HUES6 (cell line): ENCODE measurements around the gene CCNI2.
"Not testable (repeated sequence)": the region's sequence is repeated elsewhere in the genome, so short reads cannot be mapped to it uniquely, and the experiment has no call there.

ENCODE experiments used
- H3K27ac ChIP-seq: 2 replicates; pipeline ENCODE4 v1.7.0; 2013; ENCODE audit warnings: low read depth, mild to moderate bottlenecking, low read length, inconsistent platforms
- H3K27me3 ChIP-seq: 2 replicates; pipeline ENCODE4 v1.6.1; 2013; ENCODE audit warnings: low read length; ENCODE audit not compliant: control insufficient read depth, insufficient read depth
- H3K36me3 ChIP-seq: 2 replicates; pipeline ENCODE4 v1.6.1; 2013; ENCODE audit warnings: low read length; ENCODE audit not compliant: control insufficient read depth, insufficient read depth
- H3K4me1 ChIP-seq: 2 replicates; pipeline ENCODE4 v1.6.1; 2013; ENCODE audit warnings: low read length; ENCODE audit not compliant: control insufficient read depth, insufficient read depth
- H3K4me3 ChIP-seq: 2 replicates; pipeline ENCODE4 v1.5.1; 2013; ENCODE audit warnings: low read depth, low read length
- H3K9ac ChIP-seq: one replicate; pipeline ENCODE4 v1.6.1; 2013; ENCODE audit warnings: mild to moderate bottlenecking, low read length
- H3K9me3 ChIP-seq: 2 replicates; pipeline ENCODE4 v1.6.1; 2013; ENCODE audit warnings: low read depth, low read length; ENCODE audit not compliant: control insufficient read depth, insufficient read depth

CCNI2 gene

DNA sequence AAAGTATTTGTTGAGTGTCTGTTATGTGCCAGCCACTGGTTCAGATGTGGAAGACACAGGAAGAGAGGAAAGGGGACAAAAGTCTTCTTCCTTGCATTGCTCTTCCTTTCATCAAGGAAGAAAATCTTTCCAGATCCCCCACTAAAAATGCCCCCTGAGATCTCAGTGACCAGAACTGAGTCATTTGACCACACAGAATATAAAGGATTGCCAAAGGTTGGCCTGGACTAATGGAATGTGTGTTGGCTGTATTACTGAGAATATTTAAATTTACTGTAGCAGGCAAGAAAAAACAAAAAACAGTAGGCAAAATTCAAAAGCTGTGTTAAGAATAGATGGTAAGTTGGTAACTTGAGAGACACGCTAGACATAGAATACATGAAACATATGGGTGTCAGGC, 39.9 kb downstream of the CCNI2 start:
- Histone ChIP-seq H3K4me1 (peaks cover 5% of the 10 kb centered on the region; the same call in 1 of the 2 replicates), H3K4me3 (no peak overlapping the region), H3K27me3 (0 out of 2 replicates have a peak, but pooled peaks cover 3% of the 10 kb centered on the region), H3K9me3 (0 out of 2 replicates have a peak, but pooled peaks cover 2% of the 10 kb centered on the region), H3K9ac (no peak overlapping the region), H3K27ac (no peak overlapping the region), H3K36me3 (no peaks in the 10 kb centered on the region)

DNA sequence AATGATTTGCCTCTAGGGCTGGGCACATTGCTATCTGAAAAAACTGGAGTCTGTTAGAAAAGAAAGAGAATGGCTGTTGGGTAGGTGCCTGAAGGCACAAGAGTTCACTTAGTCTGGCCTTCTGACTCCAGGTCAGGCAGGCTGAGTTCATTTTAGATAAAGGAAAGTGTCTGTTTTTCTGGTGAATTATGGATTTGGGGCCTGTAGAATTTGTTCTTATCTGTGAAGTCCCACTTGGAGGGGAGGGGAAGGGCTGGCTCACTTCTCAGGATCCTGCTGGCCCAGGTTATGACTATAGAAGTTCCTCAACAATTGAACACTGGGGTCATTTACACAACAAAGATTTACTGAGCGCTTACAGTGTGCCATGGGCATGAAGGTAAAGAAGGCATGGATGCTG, 41.3 kb downstream of the CCNI2 start:
- Histone ChIP-seq H3K27ac (no peak overlapping the region), H3K36me3 (no peaks in the 10 kb centered on the region), H3K9ac (no peak overlapping the region), H3K9me3 (0 out of 2 replicates have a peak, but pooled peaks cover 2% of the 10 kb centered on the region), H3K27me3 (peaks cover 7% of the 10 kb centered on the region; the same call in 1 of the 2 replicates), H3K4me3 (no peak overlapping the region), H3K4me1 (peaks cover 3% of the 10 kb centered on the region; the same call in 1 of the 2 replicates)

DNA sequence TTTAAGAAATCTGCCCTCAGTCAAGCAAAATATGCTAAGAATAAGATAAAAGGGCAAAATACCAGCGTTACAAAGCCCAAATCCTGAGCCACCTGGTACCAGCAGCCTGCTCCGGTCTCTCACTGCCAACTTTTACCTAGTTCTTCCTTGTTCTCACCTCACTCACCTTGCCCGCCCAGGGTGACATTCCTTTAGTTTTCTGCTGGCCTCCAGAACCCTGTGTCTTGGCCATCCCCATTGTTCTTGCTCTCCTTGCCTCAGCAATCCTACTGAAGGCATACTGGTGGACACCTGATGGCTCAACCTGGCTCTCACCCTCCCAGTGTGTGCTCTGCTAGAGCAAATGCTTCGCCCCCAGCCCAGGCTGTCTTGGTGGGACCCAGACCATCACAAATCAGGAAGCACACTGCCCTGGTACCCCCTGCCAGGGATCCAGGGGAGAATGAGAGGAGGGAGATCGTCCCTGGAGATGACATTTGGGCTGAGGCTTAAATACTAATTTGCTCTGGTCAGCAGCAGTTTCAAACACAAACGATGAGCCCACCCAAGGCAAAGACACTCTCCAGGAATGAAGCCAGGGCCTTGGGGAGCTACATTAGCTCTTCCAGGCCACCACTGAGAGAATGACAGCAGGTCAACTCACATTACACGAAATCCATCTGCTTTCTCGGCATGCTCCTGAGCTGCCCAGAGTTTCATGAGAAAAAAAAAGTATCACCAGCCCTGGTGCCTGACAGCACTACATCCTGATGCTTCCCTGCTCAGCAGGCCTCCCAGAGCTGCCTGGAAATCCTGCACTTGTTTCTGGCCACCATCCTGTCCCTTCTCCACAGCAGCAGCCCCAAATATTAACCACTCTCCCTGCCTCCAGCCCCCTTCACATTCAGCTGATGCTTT, 42.0 kb downstream of the CCNI2 start:
- Histone ChIP-seq H3K9me3 (0 out of 2 replicates have a peak, but pooled peaks cover 2% of the 10 kb centered on the region), H3K27me3 (peaks cover 7% of the 10 kb centered on the region; the same call in 1 of the 2 replicates), H3K4me1 (peaks cover 3% of the 10 kb centered on the region; the same call in 1 of the 2 replicates), H3K9ac (no peak overlapping the region), H3K36me3 (no peaks in the 10 kb centered on the region), H3K4me3 (no peak overlapping the region), H3K27ac (no peak overlapping the region)

DNA sequence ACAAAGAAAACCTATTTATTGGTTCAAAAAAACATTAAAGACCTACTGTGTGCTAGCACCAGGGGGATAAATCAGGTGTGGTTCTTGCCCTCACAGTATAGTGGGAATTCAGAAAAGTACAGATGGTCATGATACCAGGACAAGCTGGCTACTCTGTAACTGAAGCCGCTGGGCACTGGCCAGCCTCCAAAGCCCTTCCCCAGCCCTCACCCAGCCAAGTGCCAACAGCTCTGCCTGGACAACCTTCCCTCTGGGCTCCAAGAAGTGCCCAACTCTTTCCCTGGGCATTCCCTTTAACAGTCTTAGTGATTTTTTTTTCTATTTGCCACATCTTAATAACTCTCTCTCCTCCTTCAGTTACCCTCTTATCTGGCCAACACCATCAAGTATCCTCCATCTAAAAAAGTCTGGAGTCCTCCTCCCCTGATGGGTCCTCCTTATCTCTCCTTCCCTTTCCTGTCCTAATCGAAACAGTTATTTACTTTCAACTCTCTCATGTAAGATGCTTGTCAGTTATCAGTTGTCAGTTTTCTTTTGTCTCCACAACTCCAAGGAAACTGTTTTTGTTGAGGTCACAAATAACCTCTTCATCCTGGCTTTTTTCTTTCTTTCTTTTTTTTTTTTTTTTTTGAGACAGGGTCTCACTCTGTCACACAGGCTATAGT, 43.1 kb downstream of the CCNI2 start:
- Histone ChIP-seq H3K36me3 (no peaks in the 10 kb centered on the region), H3K4me3 (no peak overlapping the region), H3K9ac (no peak overlapping the region), H3K4me1 (peaks cover 3% of the 10 kb centered on the region; the same call in 1 of the 2 replicates), H3K27me3 (peaks cover 7% of the 10 kb centered on the region; the same call in 1 of the 2 replicates), H3K9me3 (0 out of 2 replicates have a peak, but pooled peaks cover 2% of the 10 kb centered on the region), H3K27ac (no peak overlapping the region)

DNA sequence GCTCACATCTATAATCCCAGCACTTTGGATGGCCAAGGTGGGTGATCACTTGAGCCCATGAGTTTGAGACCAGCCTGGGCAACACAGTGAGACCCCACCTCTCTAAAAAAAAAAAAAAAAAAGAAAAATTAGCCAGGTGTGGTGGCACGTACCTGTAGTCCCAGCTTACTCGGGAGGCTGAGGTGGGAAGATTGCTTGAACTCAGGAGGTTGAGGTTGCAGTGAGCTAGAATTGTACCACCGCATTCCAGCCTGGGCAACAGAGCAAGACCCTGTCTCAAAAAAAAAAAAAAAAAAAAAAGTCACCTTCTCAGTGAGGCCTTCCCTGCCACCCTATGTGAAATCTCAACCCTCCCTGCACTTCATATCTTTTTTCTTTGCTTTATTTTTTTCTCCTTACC, 43.8 kb downstream of the CCNI2 start:
- H3K4me3 ChIP-seq, result no peak overlapping the region
- peaks cover 7% of the 10 kb centered on the region; the same call in 1 of the 2 replicates for H3K27me3 ChIP-seq
- no peaks in the 10 kb centered on the region for H3K36me3 ChIP-seq
- no peak overlapping the region for H3K9ac ChIP-seq
- 0 out of 2 replicates have a peak, but pooled peaks cover 2% of the 10 kb centered on the region for H3K9me3 ChIP-seq
- H3K27ac ChIP-seq, result no peak overlapping the region
- peaks cover 3% of the 10 kb centered on the region; the same call in 1 of the 2 replicates for H3K4me1 ChIP-seq

DNA sequence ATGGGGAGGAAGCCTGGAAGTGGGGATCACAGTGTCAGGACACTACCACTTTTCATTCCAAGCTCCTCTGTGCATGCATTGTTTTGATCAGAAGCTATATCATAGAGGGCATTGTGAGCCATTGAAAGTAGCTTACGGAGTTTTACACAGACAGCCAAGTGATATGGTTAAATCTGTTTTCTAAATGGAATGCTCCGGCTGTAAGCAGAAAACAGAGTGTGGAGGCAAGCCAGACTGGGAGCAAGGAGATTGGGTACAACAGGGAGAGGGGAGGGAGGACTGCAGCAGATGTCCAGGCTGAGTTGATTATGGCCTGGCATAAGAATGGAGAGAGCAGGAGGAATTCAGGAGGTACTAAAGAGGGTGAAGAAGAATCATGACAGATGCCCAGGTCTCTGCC, 50.4 kb downstream of the CCNI2 start:
- H3K27ac ChIP-seq, result no peak overlapping the region
- H3K9ac ChIP-seq, result no peak overlapping the region
- H3K27me3 ChIP-seq, result peaks cover 5% of the 10 kb centered on the region; the same call in 1 of the 2 replicates
- H3K9me3 ChIP-seq, result no peaks in the 10 kb centered on the region
- peaks cover 2% of the 10 kb centered on the region; the same call in 1 of the 2 replicates for H3K4me1 ChIP-seq
- no peak overlapping the region for H3K4me3 ChIP-seq
- H3K36me3 ChIP-seq, result no peaks in the 10 kb centered on the region

DNA sequence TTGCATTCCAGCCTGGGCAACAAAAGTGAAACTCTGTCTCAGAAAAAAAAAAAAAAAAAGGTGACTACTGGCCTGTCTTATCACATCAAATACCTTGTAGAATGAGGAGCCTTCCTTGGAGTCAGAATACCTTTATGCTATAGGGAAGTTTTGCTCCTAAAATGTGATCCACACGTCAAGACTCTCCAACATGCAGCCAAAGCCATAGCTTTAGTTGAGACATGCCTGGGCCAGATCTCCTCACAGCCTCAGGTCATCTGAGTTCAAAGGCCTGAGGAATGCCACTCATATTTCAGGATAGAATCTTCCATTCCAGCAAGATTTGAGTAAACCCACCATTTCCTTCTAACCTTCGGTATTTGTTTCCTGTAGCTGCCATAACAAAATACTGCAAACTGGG, 52.2 kb downstream of the CCNI2 start:
- no peaks in the 10 kb centered on the region for H3K9me3 ChIP-seq
- H3K9ac ChIP-seq, result no peak overlapping the region
- H3K4me1 ChIP-seq, result peaks cover 2% of the 10 kb centered on the region; the same call in 1 of the 2 replicates
- H3K27ac ChIP-seq, result no peak overlapping the region
- no peaks in the 10 kb centered on the region for H3K36me3 ChIP-seq
- H3K27me3 ChIP-seq, result no peaks in the 10 kb centered on the region; the same call in 1 of the 2 replicates
- H3K4me3 ChIP-seq, result no peak overlapping the region

DNA sequence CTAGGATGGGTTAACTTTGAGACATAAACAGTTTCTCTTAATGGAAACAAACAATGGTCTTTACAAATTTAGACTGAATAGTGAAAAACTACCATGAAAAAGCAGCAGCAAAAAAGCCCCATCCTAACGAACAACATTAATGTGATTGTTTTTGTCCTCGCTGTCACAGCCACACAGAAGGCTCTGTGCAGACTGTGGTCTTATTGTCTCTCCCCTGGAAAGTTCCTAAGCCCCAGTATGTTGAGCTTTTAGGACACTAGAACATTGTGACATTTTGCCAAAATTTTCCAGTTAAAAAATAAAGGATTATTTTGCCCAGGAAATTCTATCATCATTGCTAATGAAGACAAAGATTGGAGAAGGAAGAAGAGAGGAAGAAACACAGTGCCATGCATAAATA, 53.3 kb downstream of the CCNI2 start:
- Histone ChIP-seq H3K27ac (no peak overlapping the region), H3K9ac (no peak overlapping the region), H3K36me3 (no peaks in the 10 kb centered on the region), H3K27me3 (no peaks in the 10 kb centered on the region; the same call in 1 of the 2 replicates), H3K4me3 (no peak overlapping the region), H3K9me3 (no peaks in the 10 kb centered on the region), H3K4me1 (peaks cover 2% of the 10 kb centered on the region; the same call in 1 of the 2 replicates)

DNA sequence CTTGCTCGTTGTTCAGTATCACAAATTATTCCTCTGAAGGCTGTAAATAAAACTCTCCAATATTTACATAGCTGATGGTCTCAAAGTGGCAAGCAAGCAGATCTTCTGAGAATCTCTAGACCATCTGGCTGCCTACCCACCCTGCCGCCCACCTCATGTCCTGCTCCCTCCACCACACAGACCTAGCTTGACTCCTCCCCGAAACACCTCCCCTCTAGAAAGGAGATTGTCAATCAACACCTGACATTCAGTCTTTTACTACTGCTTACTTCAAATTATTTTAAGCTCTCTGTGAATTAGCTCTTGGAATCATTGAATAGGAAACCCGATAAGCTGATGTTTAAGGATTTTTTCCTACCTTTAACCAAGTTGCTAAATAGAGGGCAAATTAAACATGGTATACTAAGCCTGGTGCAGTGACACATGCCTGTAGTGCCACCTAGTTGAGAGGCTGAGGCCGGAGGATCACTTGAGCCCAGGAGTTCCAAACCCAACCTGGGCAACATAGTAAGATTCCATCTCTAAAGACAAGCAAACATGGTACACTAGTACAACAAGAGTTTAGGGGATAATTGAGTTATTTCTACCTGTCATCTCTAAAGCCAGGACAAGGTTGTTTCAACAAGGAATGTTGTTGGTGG, 54.9 kb downstream of the CCNI2 start:
- Histone ChIP-seq H3K36me3 (no peaks in the 10 kb centered on the region), H3K9ac (no peak overlapping the region), H3K27ac (no peak overlapping the region), H3K27me3 (no peaks in the 10 kb centered on the region), H3K4me1 (peaks cover 5% of the 10 kb centered on the region), H3K4me3 (no peak overlapping the region), H3K9me3 (no peaks in the 10 kb centered on the region)

DNA sequence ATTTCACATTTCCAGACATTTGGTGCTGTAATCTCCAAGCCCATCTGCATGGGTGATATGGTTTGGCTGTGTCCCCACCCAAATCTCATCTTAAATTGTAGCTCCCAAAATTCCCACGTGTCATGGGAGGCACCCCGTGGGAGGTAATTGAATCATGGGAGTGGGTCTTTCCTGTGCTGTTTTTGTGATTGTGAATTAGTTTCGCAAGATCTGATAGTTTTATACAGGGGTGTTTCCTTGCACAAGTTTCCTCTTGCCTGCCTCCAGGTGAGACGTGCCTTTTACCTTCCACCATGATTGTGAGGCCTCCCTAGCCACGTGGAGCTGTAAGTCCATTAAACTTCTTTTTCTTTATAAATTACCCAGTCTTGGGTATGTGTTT, 55.5 kb downstream of the CCNI2 start:
- not testable (repeated sequence) for H3K36me3 ChIP-seq, H3K9me3 ChIP-seq, H3K27me3 ChIP-seq

More for the DNA sequence above, 55.5 kb downstream of the CCNI2 start:
- H3K9ac ChIP-seq, H3K4me1 ChIP-seq, H3K4me3 ChIP-seq, H3K27ac ChIP-seq: not testable (repeated sequence)
